Urinary bladder (tissue), 4 donors: ENCODE data around the gene NR4A2. TPM values are rescaled to one million over a fixed set of nuclear protein-coding genes. Genes with fewer than 3 reads are reported as not detected.

Experiments
- DNase-seq: peaks from one replicate; pipeline ENCODE4 v3.0.0-alpha.2; 2015; ENCODE audit errors: extremely low spot score
- H3K27ac ChIP-seq: one replicate; pipeline ENCODE4 v1.5.1; 2013; ENCODE audit warnings: low read depth, mild to moderate bottlenecking, moderate library complexity
- H3K36me3 ChIP-seq: one replicate; pipeline ENCODE4 v1.6.1; 2013; ENCODE audit warnings: mild to moderate bottlenecking, moderate library complexity; ENCODE audit not compliant: insufficient read depth
- H3K4me1 ChIP-seq: one replicate; pipeline ENCODE4 v1.6.1; 2013; ENCODE audit warnings: mild to moderate bottlenecking, moderate library complexity; ENCODE audit not compliant: insufficient read depth
- H3K4me3 ChIP-seq: one replicate; pipeline ENCODE4 v1.5.1; 2013; ENCODE audit warnings: low read depth, low read length
- WGBS: extraction: QIAGEN DNeasy Blood & Tissue Kit; methylation state at CpG from one replicate; pipeline ENCODE4 v1.1.7; 2013; 5-methylcytosine and 5-hydroxymethylcytosine counted together
- polyA plus RNA-seq: library from polyadenylated mRNA; stranded (reverse); fragments of 200-250 nt; gene quantifications from one replicate; pipeline ENCODE4 v1.2.3, GENCODE V29; 2013
- total RNA-seq: library from RNA; depleted of rRNA; stranded (reverse); fragments of >200 nt; gene quantifications from one replicate; pipeline ENCODE4 v1.2.3, GENCODE V29; 2014
- donor health status: healthy with polysubstance abuse.
- donor health status: healthy.

The NR4A2 gene
- total and polyA plus RNA-seq, 2 donors = 2.9 to 11.1 TPM

GRCh38 chr2:156279446-156280150 is 52.9 kb downstream of the NR4A2 start:
- H3K27ac ChIP-seq = no peak overlapping the region
- no peaks in the 10 kb centered on the region for H3K36me3 ChIP-seq
- no peaks in the 10 kb centered on the region for H3K4me1 ChIP-seq
- H3K4me3 ChIP-seq = no peak overlapping the region
- 53% methylated on average over 5 of the region's 5 CpGs for WGBS
- peak; percentile 2 for DNase-seq

Other genes starting within 250 kb of the NR4A2 start
- 56.0 TPM for gene GPD2, start 103.7 kb upstream of the NR4A2 start, total RNA-seq
- gene GPD2, start 103.7 kb upstream of the NR4A2 start, polyA plus RNA-seq = 7.9 TPM